Loucy (cell line): ENCODE data around the gene IFT43.

Source experiments
- CTCF ChIP-seq: fragments of 200-600 bp; sonication (generic); conservative IDR thresholded peaks from 2 replicates; pipeline ENCODE4 v1.5.1; 2014; ENCODE audit warnings: mild to moderate bottlenecking, antibody characterized with exemption, low read length
- EZH2phosphoT487 ChIP-seq: fragments of 200-600 bp; IDR thresholded peaks from 2 replicates; pipeline ENCODE4 v1.6.1; 2018; ENCODE audit warnings: antibody characterized with exemption, mild to moderate bottlenecking, moderate library complexity, borderline replicate concordance

- no peak for TF ChIP-seq CTCF
- TF ChIP-seq EZH2phosphoT487, result no peak
Measured at GRCh38 chr14:75980856-75981255, 4.7 kb upstream of the IFT43 start.
